Activated T-cell treated with anti-CD3 and anti-CD28 coated beads, Interleukin-2, amount 50 U/mL, for 48 hours (primary cell): ENCODE data around the gene ADGRD2.

ENCODE experiments used
- DNase-seq, 2 experiments: peaks; one replicate each; pipeline ENCODE4 v3.0.0-alpha.2; 2020

The ADGRD2 gene

GRCh38 chr9:124482431-124483031, 32.3 kb downstream of the ADGRD2 start:
- no peak for DNase-seq

GRCh38 chr9:124483481-124483880, 33.2 kb downstream of the ADGRD2 start:
- no peak for DNase-seq

GRCh38 chr9:124485201-124485600, 35.0 kb downstream of the ADGRD2 start:
- DNase-seq: no peak

DNA sequence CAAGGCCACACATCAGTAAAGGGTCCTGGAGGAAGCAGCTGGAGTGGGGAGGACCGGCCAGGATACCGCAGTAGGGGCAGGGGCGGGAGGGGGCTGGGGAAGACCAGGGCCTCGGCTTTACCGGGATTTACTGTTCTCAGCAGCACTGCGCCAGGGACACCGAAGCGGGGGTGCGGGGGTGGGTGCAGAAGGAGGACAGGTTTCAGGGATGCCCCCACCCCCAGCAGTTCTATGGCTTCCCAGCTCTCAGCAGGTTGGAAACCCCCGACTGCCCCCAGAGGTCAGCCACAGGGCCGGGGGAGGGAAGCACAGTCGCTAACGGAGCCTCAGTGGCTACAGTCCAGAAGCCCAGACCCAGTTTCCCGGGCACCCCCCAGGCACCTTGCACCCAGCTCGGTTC, 35.7 kb downstream of the ADGRD2 start:
- no peak for DNase-seq

GRCh38 chr9:124486778-124487259, 36.6 kb downstream of the ADGRD2 start:
- no peak for DNase-seq

GRCh38 chr9:124487260-124488182, 37.3 kb downstream of the ADGRD2 start:
- DNase-seq: no peak

DNA sequence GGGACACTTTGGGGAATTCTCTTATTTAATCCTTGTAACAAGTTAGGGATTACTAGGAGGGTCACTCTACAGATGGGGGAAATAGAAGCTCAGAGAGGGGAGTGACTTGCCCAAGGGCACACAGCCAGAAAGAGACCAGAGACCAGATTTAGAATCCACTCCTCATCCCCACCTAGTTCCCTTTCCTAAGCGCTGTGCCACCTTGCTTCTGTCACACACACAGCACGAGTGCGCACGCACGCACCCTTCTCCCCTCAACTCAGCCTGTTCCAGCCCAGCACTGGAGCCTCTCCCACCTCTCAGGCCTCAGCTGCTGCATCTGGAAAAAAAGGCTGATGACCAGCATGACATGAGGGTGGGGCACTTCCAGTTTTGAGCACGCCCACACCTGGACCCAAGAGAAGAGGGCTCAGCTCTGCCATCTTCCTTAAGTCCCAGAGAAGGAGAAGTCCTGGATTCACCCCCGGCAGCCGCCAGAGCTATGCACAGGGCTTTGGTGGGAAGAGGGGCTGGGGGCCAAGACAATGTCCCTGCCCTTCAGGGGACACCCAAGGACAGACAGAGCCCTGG, 38.5 kb downstream of the ADGRD2 start:
- no peak for DNase-seq

GRCh38 chr9:124489222-124489621, 39.0 kb downstream of the ADGRD2 start:
- DNase-seq: no peak

DNA sequence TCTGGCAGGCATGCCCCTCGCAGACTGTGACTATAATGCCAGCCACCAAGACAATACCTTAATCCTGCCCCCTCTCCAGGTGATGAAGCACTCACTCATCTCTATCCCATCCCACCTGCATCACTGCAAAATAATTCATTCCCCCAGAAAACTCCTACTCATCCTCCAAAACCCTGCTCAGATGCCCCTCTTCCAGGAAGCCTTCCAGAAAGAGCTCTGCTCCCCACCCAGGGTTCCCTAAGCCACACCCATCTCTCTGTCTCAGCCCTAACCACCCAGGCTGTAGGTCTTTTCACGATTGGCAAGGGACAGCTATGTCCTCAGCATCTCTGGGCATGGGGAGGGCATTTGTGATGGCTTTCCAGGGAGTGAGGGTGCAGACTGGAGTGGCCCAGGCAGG, 39.8 kb downstream of the ADGRD2 start:
- DNase-seq: no peak

GRCh38 chr9:124491049-124491975, 41.1 kb downstream of the ADGRD2 start:
- no peak for DNase-seq

DNA sequence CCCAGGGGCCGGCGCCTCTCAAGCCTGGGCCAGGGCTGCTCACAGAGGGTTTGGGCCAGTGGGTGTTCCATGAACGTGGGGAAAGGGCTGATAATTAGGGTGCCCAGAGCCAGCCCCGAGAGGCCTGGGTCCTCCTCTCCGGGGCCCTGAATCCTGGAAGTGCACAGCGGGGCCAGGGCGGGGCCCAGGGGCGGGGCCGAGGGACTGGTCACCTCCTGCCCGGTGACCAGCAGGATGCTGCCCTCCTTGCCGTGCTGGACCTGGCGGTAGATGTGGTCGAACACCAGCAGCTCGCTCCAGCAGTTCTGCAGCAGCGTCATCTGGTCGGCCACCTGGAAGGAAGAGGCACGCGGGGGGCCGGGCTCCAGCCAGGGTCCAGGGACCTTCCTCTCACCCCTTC, 42.6 kb downstream of the ADGRD2 start:
- DNase-seq: no peak

GRCh38 chr9:124493218-124493617, 43.0 kb downstream of the ADGRD2 start:
- no peak for DNase-seq

- no peak for DNase-seq
Measured at GRCh38 chr9:124493794-124494479, 43.7 kb downstream of the ADGRD2 start.

DNA sequence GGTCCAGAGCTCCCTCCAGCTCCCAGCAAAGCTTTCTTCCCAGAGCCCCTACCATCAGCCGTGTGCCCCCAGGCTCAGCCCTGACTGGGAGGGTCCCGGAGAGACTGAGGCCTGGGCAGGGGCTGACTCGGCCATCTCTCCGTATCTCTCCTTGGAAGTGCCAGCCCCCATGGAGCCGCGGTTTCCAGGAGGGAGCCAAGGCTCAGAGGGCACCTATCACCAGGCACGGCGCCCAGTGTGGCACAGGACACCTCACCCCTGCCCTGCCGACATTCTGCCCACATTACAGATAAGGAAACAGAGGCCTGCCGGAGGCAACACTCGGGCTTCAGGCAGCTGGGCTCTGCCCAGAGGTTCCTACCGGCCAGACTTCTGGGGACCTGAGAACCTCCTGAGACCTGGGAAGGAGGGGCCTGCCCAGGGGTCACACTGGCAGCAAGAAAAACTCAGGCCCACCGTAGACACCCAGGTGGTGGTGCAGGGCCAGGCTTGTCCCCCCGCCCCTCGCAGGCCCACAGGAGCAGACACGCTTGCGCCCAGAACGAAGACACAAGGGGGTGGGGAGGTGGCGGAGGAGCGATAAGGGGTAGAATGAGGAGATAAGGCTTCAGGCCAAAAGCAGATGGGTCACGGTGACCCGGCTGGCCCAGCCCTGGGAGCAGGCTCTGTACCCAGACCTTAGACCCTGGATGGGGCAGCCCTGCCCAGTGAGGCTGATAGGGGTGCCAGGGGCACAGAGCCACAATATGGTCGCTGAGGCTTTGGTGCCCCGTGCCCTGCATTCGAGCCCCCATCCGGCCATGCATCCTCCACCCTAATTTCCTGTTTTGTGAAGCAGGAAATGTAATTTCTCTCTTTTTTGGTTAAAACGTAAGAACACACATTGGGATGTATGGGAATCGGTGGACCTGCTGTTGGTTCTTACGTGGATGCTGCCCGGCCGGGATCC, 45.1 kb downstream of the ADGRD2 start:
- DNase-seq: no peak

DNA sequence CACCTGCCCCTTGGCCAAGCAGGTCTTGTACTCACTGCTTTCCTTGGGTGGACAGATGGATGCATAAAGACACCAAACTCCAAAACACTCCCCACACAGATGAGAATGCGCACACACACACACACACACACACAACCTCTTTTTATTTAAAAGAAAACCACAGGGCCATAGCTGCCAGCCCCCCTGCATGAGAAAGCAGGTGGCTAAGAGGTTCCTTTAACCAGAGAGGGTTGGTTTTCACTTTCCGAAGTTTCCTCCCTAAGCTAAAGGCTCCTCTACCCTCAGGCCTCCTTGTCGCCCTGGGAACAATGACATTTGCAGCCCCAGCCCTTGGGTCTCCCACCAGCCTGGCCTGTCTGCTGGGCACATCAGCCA, 45.8 kb downstream of the ADGRD2 start:
- no peak for DNase-seq

DNA sequence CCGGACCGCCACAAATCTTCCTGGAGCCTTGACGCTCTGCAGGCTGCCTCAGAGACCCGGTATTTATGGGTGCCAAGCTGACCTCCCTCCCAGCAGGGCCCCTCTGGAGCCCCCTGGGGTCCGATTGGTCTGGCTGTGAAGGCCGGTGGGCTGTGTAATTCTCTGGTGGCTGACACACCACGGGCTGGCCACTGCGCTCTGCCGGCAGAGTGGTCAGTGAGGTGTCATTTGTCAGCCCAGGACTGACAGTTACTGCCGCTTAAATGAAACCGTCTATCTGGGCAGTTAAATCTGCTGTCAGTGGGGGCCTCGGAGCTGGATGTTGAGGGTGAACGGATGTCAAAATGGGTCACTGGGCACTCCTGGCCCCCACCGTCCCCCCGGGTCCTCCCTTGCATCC, 46.2 kb downstream of the ADGRD2 start:
- no peak for DNase-seq

DNA sequence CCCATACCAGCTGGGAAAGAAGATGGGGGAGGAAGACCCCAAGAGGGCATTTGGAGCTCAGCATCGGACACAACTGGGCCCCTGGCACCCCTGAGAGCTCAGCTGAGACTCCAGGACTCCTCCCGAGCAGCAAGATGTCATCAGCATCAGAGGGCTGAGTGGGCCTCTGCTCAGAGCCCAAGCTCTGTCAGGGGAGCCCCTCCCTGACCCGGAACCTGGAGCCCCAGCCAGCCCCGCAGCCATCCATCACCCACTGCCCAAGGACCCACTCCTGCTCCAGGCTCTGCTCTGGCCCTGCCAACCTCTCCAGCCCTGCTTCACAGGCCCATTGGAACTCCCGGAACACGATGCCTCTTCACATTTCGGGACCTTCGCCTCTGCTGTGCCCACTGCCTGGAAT, 47.2 kb downstream of the ADGRD2 start:
- DNase-seq: no peak

- DNase-seq: no peak
Measured at GRCh38 chr9:124498040-124498439, 47.8 kb downstream of the ADGRD2 start.

DNA sequence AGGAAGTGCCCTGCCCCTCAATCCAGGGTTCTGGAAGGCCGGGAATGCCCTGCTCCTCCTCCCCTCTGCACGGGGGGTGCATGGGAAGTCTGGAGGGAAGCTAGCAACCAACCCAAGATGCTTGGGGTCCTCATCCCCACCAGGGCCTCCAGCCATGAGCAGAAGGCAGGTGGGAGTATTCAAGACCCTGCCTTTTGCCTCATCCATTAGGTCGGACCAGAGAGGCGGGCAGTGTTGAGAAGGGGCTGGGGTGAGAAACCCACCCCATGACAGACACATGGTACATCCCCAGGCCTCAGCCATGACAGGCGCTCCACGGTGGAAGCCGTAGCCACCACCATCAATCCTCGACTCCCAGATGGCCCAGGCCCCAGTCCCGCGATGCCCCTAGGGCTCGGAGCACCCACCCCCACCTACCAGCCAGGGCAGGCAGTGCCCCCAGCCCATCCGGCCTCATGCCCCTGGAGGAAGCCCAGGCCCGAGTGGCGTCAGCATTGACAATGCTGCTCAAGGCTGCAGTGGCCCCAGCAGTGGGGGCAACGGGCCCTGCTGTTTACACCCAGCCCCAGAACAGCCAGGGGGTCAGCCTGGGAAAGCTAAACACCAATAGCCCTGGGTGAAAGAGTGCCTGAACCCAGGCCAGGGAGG, 48.4 kb downstream of the ADGRD2 start:
- no peak for DNase-seq

DNA sequence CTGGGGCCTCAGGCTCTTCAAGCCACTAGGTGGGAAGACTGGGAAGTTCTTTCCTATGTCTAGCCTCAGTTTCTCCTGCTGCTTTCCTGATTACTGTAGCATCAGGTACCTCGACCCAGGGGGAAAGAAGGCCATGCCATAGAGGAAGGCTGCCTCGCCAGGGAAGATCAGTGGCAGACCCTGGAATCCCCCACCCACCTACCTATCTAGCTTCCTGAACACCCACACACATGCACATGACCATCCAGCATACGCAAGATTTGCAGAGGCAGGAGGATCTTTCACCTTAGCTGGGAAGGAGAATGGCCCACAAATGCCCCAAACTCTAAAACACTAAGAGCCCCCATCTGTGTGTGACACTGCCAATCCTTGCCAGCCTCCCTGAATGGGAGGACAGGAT, 49.0 kb downstream of the ADGRD2 start:
- no peak for DNase-seq
